SK-N-SH treated with all-trans-retinoic acid at 6 μM for 48 hours (cell line): Measurements from ENCODE around the gene C19orf44.

Experiments used
- ARNTL ChIP-seq: fragments of 450-650 bp; formaldehyde crosslinking; IDR thresholded peaks from 2 replicates; pipeline ENCODE4 v1.5.0; 2020; ENCODE audit warnings: low read depth, mild to moderate bottlenecking, moderate library complexity, borderline replicate concordance
- ESRRG ChIP-seq: fragments of 250-450 bp; sonication (Bioruptor Pico); IDR thresholded peaks from 2 replicates; pipeline ENCODE4 v1.6.1; 2021; ENCODE audit warnings: mild to moderate bottlenecking
- PPARA ChIP-seq: fragments of 250-450 bp; sonication (Bioruptor Pico); IDR thresholded peaks from 2 replicates; pipeline ENCODE4 v1.5.0; 2020; ENCODE audit warnings: mild to moderate bottlenecking, borderline replicate concordance
- RARB ChIP-seq: fragments of 250-450 bp; sonication (Bioruptor Pico); IDR thresholded peaks from 2 replicates; pipeline ENCODE4 v1.8.0; 2021; ENCODE audit warnings: mild to moderate bottlenecking, moderate library complexity
- SNAI2 ChIP-seq: fragments of 250-450 bp; sonication (Bioruptor Pico); IDR thresholded peaks from 2 replicates; pipeline ENCODE4 v1.5.0; 2020; ENCODE audit warnings: mild to moderate bottlenecking, moderate library complexity
- TCF4 ChIP-seq: fragments of 250-450 bp; sonication (Bioruptor Pico); IDR thresholded peaks from 2 replicates; pipeline ENCODE4 v1.8.0; 2021; ENCODE audit warnings: mild to moderate bottlenecking, moderate library complexity, borderline replicate concordance
- ZFP3 ChIP-seq: fragments of 250-450 bp; sonication (Bioruptor Pico); IDR thresholded peaks from 2 replicates; pipeline ENCODE4 v1.5.0; 2020; ENCODE audit warnings: mild to moderate bottlenecking, moderate library complexity
- ZNF8 ChIP-seq: fragments of 450-650 bp; formaldehyde crosslinking; IDR thresholded peaks from 2 replicates; pipeline ENCODE4 v1.5.0; 2020; ENCODE audit warnings: mild to moderate bottlenecking, moderate library complexity
- TF ChIP-seq, protein P1 (sequence below): fragments of 250-450 bp; sonication (Bioruptor Pico); IDR thresholded peaks from 2 replicates; pipeline ENCODE4 v1.8.0; 2021; ENCODE audit warnings: low read depth, mild to moderate bottlenecking, moderate library complexity, borderline replicate concordance
- TF ChIP-seq, protein P2 (sequence below): fragments of 250-450 bp; sonication (Bioruptor Pico); IDR thresholded peaks from 2 replicates; pipeline ENCODE4 v1.8.0; 2020; ENCODE audit warnings: mild to moderate bottlenecking, moderate library complexity, borderline replicate concordance
- TF ChIP-seq, protein P3 (sequence below): fragments of 250-450 bp; sonication (Bioruptor Pico); IDR thresholded peaks from 2 replicates; pipeline ENCODE4 v1.5.1; 2020; ENCODE audit warnings: low read depth, mild to moderate bottlenecking, moderate library complexity

DNA sequence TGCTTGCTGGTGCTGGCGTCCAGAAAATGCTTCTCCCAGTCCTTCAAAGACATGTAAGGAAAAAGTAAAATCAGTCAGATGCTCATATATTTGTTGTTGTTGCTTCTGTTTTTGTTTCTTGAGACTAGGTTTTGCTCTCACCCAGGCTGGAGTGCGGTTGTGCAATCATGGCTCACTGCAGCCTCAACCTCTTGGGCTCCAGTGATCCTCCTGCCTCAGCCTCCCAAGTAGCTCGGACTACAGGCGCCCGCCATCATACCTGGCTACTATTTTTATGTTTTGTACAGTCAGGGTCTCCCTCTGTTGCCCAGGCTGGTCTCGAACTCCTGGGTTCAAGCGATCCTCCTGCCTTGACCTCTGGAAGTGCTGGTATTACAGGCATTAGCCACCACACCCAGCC, 13.4 kb upstream of the C19orf44 start:
- no peak for TF ChIP-seq ZFP3 (CRISPR knock-in tag)
- TF ChIP-seq, protein P1, sequence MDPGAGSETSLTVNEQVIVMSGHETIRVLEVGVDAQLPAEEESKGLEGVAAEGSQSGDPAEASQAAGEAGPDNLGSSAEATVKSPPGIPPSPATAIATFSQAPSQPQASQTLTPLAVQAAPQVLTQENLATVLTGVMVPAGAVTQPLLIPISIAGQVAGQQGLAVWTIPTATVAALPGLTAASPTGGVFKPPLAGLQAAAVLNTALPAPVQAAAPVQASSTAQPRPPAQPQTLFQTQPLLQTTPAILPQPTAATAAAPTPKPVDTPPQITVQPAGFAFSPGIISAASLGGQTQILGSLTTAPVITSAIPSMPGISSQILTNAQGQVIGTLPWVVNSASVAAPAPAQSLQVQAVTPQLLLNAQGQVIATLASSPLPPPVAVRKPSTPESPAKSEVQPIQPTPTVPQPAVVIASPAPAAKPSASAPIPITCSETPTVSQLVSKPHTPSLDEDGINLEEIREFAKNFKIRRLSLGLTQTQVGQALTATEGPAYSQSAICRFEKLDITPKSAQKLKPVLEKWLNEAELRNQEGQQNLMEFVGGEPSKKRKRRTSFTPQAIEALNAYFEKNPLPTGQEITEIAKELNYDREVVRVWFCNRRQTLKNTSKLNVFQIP (CRISPR knock-in tag) = no peak
- no peak for TF ChIP-seq RARB
- TF ChIP-seq, protein P2, sequence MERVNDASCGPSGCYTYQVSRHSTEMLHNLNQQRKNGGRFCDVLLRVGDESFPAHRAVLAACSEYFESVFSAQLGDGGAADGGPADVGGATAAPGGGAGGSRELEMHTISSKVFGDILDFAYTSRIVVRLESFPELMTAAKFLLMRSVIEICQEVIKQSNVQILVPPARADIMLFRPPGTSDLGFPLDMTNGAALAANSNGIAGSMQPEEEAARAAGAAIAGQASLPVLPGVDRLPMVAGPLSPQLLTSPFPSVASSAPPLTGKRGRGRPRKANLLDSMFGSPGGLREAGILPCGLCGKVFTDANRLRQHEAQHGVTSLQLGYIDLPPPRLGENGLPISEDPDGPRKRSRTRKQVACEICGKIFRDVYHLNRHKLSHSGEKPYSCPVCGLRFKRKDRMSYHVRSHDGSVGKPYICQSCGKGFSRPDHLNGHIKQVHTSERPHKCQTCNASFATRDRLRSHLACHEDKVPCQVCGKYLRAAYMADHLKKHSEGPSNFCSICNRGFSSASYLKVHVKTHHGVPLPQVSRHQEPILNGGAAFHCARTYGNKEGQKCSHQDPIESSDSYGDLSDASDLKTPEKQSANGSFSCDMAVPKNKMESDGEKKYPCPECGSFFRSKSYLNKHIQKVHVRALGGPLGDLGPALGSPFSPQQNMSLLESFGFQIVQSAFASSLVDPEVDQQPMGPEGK (CRISPR knock-in tag) = no peak
- TF ChIP-seq TCF4 (CRISPR knock-in tag) = no peak
- TF ChIP-seq SNAI2 (CRISPR knock-in tag) = no peak
- no peak for TF ChIP-seq ZNF8
- no peak for TF ChIP-seq ESRRG
- TF ChIP-seq, protein P3, sequence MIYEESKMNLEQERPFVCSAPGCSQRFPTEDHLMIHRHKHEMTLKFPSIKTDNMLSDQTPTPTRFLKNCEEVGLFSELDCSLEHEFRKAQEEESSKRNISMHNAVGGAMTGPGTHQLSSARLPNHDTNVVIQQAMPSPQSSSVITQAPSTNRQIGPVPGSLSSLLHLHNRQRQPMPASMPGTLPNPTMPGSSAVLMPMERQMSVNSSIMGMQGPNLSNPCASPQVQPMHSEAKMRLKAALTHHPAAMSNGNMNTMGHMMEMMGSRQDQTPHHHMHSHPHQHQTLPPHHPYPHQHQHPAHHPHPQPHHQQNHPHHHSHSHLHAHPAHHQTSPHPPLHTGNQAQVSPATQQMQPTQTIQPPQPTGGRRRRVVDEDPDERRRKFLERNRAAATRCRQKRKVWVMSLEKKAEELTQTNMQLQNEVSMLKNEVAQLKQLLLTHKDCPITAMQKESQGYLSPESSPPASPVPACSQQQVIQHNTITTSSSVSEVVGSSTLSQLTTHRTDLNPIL (CRISPR knock-in tag) = no peak
- no peak for TF ChIP-seq PPARA
- TF ChIP-seq ARNTL (CRISPR knock-in tag) = no peak
